ENCODE measurements around the gene BRS3.
"Not testable (repeated sequence)": the region's sequence is repeated elsewhere in the genome, so short reads cannot be mapped to it uniquely, and the experiment has no call there.

- TF ChIP-seq ZNF324 (CRISPR knock-in tag; IDR thresholded peaks at IDR 0.05); ZNF3 (CRISPR knock-in tag; IDR thresholded peaks at IDR 0.05); MYNN (IDR thresholded peaks at IDR 0.05); MYNN (CRISPR knock-in tag; IDR thresholded peaks at IDR 0.05); ELF1 (tag; IDR thresholded peaks at IDR 0.05); HDAC2 (IDR thresholded peaks at IDR 0.05); NFXL1 (CRISPR knock-in tag; IDR thresholded peaks at IDR 0.05); NFYB (IDR thresholded peaks at IDR 0.05; ENCODE audit: extremely low read depth, insufficient read length); CHD2 (IDR thresholded peaks at IDR 0.05; ENCODE audit: low read depth, low read length); CTCF (IDR thresholded peaks at IDR 0.05 in 2 of 3, conservative IDR thresholded peaks at IDR 0.05 in 1 of 3; ENCODE audit: insufficient read depth in 2 of 3, low read depth in 1 of 3, low read length in 3 of 3); EZH2 (IDR thresholded peaks at IDR 0.05; ENCODE audit: borderline replicate concordance, low read depth, low read length); ESRRB (CRISPR knock-in tag; IDR thresholded peaks at IDR 0.05; ENCODE audit: borderline replicate concordance); ERF (CRISPR knock-in tag; IDR thresholded peaks at IDR 0.05): not testable (repeated sequence)
Observed at GRCh38 chrX:136445674-136446073, 42.1 kb upstream of the BRS3 start.
